ENCODE data around the gene DLG5. TPM values are rescaled to one million over a fixed set of nuclear protein-coding genes. Genes with fewer than 3 reads are reported as not detected.

The DLG5 gene
- total and polyA plus RNA-seq, 4 donors = 1.2 to 7.1 (median 4.6) TPM

DNA sequence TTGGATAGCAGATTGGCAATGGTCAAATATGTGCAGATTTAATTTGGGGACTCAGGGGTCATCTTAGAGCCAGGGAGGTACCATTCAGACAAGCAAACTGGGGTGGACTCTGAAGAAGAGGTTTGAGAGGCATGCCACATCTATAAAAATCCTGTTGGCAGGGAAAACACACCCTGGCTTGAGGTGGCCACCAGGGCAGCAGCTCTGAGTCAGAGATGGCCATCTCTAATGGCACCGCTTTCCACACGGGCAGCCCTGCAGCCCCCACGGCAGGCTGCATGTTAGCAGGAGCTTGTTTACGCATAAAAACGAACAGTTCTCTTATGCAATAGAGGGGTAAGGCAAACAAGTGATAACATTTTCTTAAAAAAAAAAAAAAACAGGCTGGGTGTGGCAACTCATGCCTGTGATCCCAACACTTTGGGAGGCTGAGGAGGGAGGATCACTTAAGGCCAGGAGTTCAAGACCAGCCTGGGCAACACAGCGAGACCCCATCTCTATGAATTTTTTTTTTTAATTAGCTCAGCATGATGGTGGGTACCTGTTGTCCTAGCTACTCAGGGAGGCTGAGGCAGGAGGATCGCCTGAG, 14.9 kb downstream of the DLG5 start:
- Histone ChIP-seq H3K27ac (ENCODE audit: low read depth in 1 of 2, low read length in 2 of 2) (peak overlapping the region in 1 of 2 donors; percentile 32), H3K9me3 (ENCODE audit: control insufficient read depth in 4 of 4, low read length in 3 of 4) (no peaks in the 10 kb centered on the region), H3K4me3 (ENCODE audit: low read depth in 1 of 3, low read length in 3 of 3) (no peak overlapping the region), H3K36me3 (ENCODE audit: control insufficient read depth in 4 of 4, insufficient read depth in 3 of 4, low read depth in 1 of 4, low read length in 3 of 4) (no peaks in the 10 kb centered on the region), H3K27me3 (ENCODE audit: control insufficient read depth in 4 of 4, insufficient read depth in 4 of 4, low read length in 3 of 4) (no peaks in the 10 kb centered on the region), H3K4me1 (ENCODE audit: control insufficient read depth in 4 of 4, insufficient read depth in 4 of 4, low read length in 3 of 4) (peaks cover 3 to 24% (median 19%) of the 10 kb centered on the region in 4 donors), H3K9ac (ENCODE audit: low read depth in 1 of 2, low read length in 2 of 2) (no peak overlapping the region)
- TF ChIP-seq NR2F2 (IDR thresholded peaks at IDR 0.05) = no peak
- TF ChIP-seq YY1 (IDR thresholded peaks at IDR 0.05) = peak; percentile 72
- TF ChIP-seq RAD21 (IDR thresholded peaks at IDR 0.05) = peak; percentile 16 to 28
- TF ChIP-seq JUND (IDR thresholded peaks at IDR 0.05) = peak; percentile 36 to 47
- peak in 1 of 2 donors; percentile 65 for TF ChIP-seq HNF4A (conservative IDR thresholded peaks at IDR 0.05)
- peak; percentile 21 to 64 for TF ChIP-seq RXRA (IDR thresholded peaks at IDR 0.05)
- TF ChIP-seq MAX (IDR thresholded peaks at IDR 0.05) = peak; percentile 20
- no peak for TF ChIP-seq ZBTB33 (IDR thresholded peaks at IDR 0.05)
- TF ChIP-seq, protein P1, sequence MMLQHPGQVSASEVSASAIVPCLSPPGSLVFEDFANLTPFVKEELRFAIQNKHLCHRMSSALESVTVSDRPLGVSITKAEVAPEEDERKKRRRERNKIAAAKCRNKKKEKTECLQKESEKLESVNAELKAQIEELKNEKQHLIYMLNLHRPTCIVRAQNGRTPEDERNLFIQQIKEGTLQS (IDR thresholded peaks at IDR 0.05) = peak; percentile 46
- TF ChIP-seq SP1 (IDR thresholded peaks at IDR 0.05) = peak; percentile 24
- peak; percentile 36 for TF ChIP-seq FOXA2 (IDR thresholded peaks at IDR 0.05)
- TF ChIP-seq HNF4G (IDR thresholded peaks at IDR 0.05) = no peak
- peak; percentile 24 for TF ChIP-seq CTCF (IDR thresholded peaks at IDR 0.05; ENCODE audit: low read depth, low read length, missing input control)
- TF ChIP-seq FOXA1 (IDR thresholded peaks at IDR 0.05) = no peak
- no peak for TF ChIP-seq TAF1 (conservative IDR thresholded peaks at IDR 0.05)
- DNase-seq (ENCODE audit: low spot score) = no peak
- WGBS = 52% methylated on average over 7 of the region's 7 CpGs

DNA sequence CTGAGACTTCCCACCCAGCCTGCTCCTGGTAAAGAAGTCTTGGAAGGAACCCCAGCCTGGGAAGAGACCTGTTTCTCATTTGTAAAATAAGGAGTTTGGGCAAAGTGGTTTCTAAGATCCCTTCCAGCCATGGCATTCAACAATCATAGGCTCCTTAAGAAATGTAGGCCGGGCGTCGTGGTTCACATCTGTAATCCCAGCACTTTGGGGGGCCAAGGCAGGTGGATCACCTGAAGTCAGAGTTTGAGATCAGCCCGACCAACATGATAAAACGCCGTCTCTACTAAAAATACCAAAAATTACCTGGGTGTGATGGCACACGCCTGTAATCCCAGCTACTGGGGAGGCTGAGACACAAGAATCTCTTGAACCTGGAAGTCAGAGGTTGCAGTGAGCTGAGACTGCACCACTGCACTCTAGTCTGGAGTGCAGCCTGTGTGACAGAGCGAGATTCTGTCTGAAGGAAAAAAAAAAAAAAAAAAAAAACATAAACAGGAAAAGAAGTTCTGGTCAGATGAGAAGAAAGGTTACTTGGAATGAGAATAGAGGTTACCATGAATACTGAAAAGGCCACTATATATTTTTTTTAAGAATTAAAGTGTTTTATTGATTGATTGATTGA, 15.9 kb downstream of the DLG5 start:
- Histone ChIP-seq H3K4me3 (ENCODE audit: low read depth in 1 of 3, low read length in 3 of 3) (no peak overlapping the region), H3K9ac (ENCODE audit: low read depth in 1 of 2, low read length in 2 of 2) (peak overlapping the region in 1 of 2 donors; percentile 0), H3K27ac (ENCODE audit: low read depth in 1 of 2, low read length in 2 of 2) (peak overlapping the region; percentile 37 to 47), H3K9me3 (ENCODE audit: control insufficient read depth in 4 of 4, low read length in 3 of 4) (no peaks in the 10 kb centered on the region), H3K4me1 (ENCODE audit: control insufficient read depth in 4 of 4, insufficient read depth in 4 of 4, low read length in 3 of 4) (peaks cover 3 to 24% (median 19%) of the 10 kb centered on the region in 4 donors), H3K27me3 (ENCODE audit: control insufficient read depth in 4 of 4, insufficient read depth in 4 of 4, low read length in 3 of 4) (no peaks in the 10 kb centered on the region), H3K36me3 (ENCODE audit: control insufficient read depth in 4 of 4, insufficient read depth in 3 of 4, low read depth in 1 of 4, low read length in 3 of 4) (no peaks in the 10 kb centered on the region)
- WGBS = 87% methylated on average over 8 of the region's 8 CpGs
- no peak for DNase-seq (ENCODE audit: low spot score)
- TF ChIP-seq CTCF (IDR thresholded peaks at IDR 0.05; ENCODE audit: low read depth, low read length, missing input control) (no peak), HNF4A (conservative IDR thresholded peaks at IDR 0.05) (no peak), REST (IDR thresholded peaks at IDR 0.05) (no peak), ZBTB33 (IDR thresholded peaks at IDR 0.05) (no peak), YY1 (IDR thresholded peaks at IDR 0.05) (no peak), GABPA (IDR thresholded peaks at IDR 0.05 in 1 of 2, conservative IDR thresholded peaks at IDR 0.05 in 1 of 2) (no peak), FOXA2 (IDR thresholded peaks at IDR 0.05) (no peak), MAX (IDR thresholded peaks at IDR 0.05) (no peak), TAF1 (conservative IDR thresholded peaks at IDR 0.05) (no peak)
- TF ChIP-seq, protein P1 (IDR thresholded peaks at IDR 0.05) = no peak
